MG63 (cell line): ENCODE measurements around the gene MTCP1. TPM values are rescaled to one million over a fixed set of nuclear protein-coding genes. Genes with fewer than 3 reads are reported as not detected.
A peak's percentile ranks its signal among the peaks of the same experiment; 100 is the strongest.

Source experiments
- DNase-seq: peaks from one replicate; pipeline ENCODE4 v3.0.0-alpha.2; 2020
- H3K27me3 ChIP-seq: fragments of 250-450 bp; sonication (Bioruptor Pico); 2 replicates; pipeline ENCODE4 v1.5.1; 2020; ENCODE audit warnings: mild to moderate bottlenecking, moderate library complexity
- H3K36me3 ChIP-seq: fragments of 250-450 bp; sonication (Bioruptor Pico); 2 replicates; pipeline ENCODE4 v1.5.1; 2020; ENCODE audit warnings: mild to moderate bottlenecking, moderate library complexity
- H3K4me3 ChIP-seq: fragments of 250-450 bp; sonication (Bioruptor Pico); 2 replicates; pipeline ENCODE4 v1.5.1; 2020; ENCODE audit warnings: mild to moderate bottlenecking, moderate library complexity
- H3K9me3 ChIP-seq: fragments of 250-450 bp; sonication (Bioruptor Pico); 2 replicates; pipeline ENCODE4 v1.5.1; 2020; ENCODE audit warnings: mild to moderate bottlenecking, moderate library complexity
- total RNA-seq: library from RNA; depleted of rRNA; stranded (reverse); fragments of >200 nt; shearing (Covaris generic); gene quantifications from 2 replicates; pipeline ENCODE4 v1.2.3, GENCODE V29; 2014; ENCODE audit warnings: low replicate concordance

Gene MTCP1
- total RNA-seq, 1 experiment from 2014 or later: 14.6 TPM

DNA sequence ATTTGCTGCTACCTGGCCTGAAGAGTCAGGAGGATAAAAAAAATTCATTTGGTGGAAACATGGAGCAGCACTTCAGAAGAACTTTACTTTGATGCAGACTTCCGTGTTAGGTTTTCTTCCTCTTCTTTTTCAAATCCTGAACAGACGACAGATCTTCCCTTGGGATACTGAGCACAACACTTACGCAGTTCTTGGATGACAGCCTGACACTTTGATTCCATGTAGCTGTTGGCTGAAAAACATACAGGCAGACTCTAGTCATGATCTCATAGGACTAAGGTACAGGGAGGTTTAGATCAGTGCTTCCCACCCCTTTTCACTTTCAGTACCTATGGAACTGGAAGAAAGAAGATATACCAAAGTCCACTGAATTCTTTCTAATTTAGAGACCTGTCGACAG is 9.2 kb downstream of the MTCP1 start:
- H3K27me3 ChIP-seq: no peaks in the 10 kb centered on the region
- no peaks in the 10 kb centered on the region for H3K9me3 ChIP-seq
- no peak overlapping the region for H3K4me3 ChIP-seq
- no peaks in the 10 kb centered on the region; the same call in none of the 2 replicates for H3K36me3 ChIP-seq
- DNase-seq: no peak

DNA sequence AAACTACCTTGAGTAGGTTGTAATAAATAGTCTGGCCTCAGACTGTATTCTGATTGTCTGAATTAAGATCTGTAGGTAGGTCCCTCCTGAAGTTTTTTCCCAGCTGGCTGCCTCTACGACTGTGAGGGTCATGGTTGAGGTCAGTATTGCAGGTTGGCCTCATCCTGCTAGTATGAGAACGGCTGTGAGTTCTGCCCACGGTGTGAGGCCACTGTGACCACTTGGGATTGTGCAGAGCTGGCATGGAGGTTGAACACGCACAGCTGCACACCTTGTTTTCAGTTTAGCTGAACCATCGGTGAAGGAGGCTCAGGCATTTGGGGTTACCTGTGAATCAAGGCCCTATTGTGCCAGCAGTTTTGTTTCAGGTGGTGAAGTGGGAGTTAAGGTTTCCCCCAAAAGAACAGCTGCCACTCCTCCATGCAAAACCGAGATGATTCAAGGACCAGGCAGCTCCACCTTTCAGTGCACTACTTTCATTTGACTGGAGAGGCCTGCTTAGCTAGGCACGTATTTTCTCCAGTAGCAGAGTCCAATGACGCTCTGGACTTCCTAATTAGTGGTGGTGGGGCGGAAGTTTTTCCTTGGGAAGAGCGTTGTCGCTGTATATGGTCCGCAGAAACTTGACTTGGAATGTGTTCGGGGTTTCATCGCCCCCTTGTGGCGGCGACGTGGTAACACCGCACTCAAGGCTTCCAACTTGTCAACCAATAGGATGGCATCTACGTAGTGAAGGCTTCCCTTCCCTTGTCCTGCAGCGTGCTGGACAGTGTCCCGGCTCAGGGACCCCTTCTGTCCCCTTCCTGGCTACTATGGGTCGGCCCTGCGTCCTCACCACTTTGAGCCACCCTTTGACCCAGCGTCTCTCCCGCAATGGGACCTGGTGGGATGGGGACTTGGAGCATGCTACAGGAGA is 13.8 kb downstream of the MTCP1 start:
- H3K36me3 ChIP-seq: no peaks in the 10 kb centered on the region
- no peaks in the 10 kb centered on the region for H3K27me3 ChIP-seq
- no peak overlapping the region for H3K4me3 ChIP-seq
- DNase-seq: peak; percentile 6
- H3K9me3 ChIP-seq: no peaks in the 10 kb centered on the region

DNA sequence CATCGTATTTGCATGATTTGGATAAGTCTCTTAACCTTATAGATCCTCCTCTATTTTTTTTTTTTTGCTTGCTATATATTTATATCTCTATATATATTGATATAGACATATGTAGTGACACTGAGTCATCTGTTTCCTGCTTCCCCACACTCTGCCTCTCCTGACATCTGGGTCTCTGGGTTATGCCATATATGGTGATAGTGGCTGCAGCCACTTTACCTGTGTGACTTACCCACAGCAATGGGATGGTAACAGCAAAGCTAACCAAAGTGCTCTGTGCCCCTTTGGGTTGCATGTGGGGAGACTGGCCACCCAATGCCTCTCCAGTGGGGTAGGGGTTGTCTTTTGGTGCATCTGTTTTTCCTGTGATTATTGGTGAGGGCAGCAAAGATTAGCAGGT is 14.5 kb downstream of the MTCP1 start:
- DNase-seq: no peak
- Histone ChIP-seq H3K27me3 (no peaks in the 10 kb centered on the region), H3K4me3 (no peak overlapping the region), H3K36me3 (no peaks in the 10 kb centered on the region), H3K9me3 (no peaks in the 10 kb centered on the region)

DNA sequence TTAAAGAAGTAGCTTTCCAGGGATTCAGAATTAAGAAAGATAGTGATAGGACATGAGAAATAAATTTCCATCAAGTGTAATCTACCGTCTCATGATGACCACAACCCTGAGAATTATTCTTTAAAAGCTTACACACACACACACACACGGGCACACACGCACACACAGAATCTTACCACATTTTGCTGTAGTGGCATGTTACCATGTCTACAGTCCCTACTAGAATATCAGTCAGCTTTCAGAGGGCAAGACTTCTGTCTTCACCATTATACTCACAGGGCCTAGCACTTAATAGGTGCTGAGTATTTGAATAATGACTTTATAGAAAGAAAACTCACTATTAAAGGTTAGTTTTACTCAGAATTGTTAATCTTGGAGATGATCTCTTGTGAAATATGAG is 15.4 kb downstream of the MTCP1 start:
- Histone ChIP-seq H3K4me3 (no peak overlapping the region), H3K27me3 (no peaks in the 10 kb centered on the region), H3K36me3 (no peaks in the 10 kb centered on the region), H3K9me3 (no peaks in the 10 kb centered on the region)
- DNase-seq: no peak

DNA sequence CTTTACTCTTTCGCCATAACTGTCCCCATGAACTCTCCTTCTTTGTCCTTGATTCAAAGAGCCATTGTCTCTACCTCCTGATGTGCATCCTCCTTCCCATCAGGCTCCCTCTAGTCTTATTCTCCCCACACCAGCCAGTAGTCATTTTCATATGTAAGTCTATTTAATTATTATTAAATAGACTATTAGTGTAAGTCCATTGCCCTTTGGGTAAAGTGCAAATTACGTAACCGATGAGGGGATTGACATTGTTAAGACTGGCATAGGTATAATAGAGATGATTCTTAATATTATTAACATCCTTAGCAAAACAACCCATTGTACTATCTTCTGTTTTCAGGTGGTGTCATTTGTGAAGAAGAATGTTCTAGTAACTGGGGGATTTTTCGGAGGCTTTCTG is 16.7 kb downstream of the MTCP1 start:
- no peak for DNase-seq
- Histone ChIP-seq H3K36me3 (no peaks in the 10 kb centered on the region), H3K27me3 (no peaks in the 10 kb centered on the region), H3K9me3 (no peaks in the 10 kb centered on the region), H3K4me3 (no peak overlapping the region)

DNA sequence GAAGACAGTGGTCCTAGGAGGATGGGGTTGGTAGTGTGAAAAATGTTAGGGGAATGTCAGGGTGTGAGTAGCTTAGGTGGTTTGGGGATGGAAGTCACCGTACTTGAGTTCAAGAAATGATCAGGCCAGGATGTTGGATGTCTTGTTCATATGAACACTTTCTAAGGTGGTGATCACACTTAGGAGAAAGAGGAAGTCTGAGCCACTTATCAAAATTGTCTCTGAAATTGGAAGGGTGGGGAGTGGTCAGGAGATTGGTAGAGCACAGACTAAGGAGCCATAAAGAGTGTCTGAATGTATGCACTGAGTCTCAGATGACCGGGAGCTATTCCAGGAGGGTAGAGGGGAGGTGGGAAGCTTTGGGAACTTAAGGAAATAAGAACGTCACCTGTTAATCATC is 17.3 kb downstream of the MTCP1 start:
- DNase-seq: no peak
- no peak overlapping the region for H3K4me3 ChIP-seq
- H3K36me3 ChIP-seq: no peaks in the 10 kb centered on the region
- H3K27me3 ChIP-seq: no peaks in the 10 kb centered on the region
- H3K9me3 ChIP-seq: no peaks in the 10 kb centered on the region

DNA sequence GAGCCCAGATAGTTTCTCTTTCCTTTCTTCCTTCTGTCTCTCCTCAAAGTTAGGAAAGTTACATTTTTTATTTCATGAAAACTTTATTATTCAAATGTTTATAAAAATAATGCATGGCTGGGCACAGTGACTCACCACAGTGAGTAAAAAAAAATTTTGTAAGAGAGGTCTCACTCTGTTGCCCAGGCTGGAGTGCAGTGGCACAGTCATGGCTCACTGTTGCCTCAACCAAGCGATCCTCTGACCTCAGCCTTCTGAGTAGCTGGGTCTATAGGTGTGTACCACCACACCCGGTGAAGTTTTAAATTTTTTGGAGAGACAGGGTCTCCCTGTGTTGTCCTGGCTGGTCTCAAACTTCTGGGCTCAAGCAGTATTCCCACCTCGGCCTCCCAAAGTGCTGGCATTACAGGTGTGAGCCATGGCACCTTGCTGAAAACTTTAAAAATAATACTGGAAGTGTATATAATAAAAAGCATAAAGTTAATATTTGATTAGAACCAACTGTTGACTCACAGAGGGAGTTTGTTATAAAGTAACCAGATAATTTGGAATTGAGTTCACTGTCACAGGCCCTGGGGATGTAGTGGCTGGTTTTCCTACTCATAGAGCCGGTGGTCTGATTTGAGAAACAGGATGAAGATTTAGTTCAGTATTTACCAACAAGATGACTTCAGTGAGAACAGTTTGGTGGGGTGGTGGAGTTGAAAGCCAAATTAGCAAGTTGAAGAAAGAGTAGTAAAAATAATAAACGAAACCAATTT is 18.0 kb downstream of the MTCP1 start:
- H3K4me3 ChIP-seq: no peak overlapping the region
- no peak for DNase-seq
- no peaks in the 10 kb centered on the region for H3K36me3 ChIP-seq
- H3K9me3 ChIP-seq: no peaks in the 10 kb centered on the region
- no peaks in the 10 kb centered on the region for H3K27me3 ChIP-seq

DNA sequence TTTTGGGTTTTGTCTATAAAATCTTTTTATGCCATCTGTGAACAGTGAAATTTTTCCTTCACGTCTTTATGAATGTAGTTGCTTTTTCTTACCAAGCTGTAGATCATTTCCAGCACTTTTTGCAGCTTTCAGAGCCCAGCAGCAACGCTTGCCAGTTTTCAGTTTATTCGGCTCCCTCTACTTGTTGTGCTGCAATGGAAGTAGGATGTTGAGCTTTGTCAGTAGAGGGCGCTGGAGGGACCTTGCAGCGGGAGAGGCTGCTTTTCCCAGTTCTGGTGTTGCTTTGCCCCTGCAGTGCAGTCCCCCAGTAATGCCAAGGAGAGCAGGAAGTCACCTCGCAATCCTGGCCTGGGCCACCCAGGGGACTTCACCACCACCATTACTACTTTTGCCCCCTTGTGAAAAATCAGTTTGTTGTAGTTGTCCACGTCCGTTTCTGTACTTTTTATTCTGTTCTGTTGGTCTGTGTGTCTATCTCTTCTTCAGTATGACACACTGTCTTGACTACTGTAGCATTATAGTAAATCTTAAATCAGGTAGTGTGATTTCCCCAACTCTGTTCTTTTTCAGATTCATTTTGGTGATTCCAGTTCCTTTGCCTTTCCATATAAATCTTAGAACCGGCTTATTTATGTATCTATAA is 21.8 kb downstream of the MTCP1 start:
- H3K36me3 ChIP-seq: no peaks in the 10 kb centered on the region
- peak; percentile 12 for DNase-seq
- H3K9me3 ChIP-seq: no peaks in the 10 kb centered on the region
- no peaks in the 10 kb centered on the region for H3K27me3 ChIP-seq
- no peak overlapping the region for H3K4me3 ChIP-seq

DNA sequence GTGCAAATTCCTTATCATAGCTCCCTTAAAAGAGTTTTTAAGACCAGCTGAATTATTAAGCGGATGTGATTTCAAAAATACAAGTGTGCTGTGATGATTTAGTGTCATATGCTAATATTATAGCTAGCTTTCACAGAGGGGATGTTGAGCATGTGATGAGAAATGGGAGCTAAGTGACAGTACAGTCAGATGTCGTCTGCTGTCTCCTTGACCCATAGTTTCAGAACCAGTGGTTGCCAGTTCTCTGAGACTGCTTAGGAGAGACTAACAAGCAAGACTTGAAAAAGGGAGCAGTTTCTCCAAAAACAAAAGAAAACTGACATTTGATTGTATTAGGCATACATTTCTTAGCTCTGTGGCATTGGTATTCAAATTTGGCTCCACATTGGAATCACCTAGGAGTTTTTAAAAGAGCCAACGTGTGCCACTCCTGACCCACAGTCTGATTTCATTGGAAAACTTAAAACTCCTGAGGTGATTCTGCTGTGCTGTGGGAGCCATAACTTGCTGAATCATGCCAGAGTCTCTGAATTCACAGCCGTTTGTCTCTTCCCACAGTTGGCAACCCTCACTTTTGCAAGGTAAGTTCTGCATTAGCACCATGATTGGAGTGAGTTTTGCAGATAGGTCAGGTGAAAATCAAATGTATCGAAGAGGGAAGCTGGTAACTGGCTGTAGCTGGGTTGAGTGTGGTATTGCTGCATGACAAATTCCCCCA is 24.0 kb downstream of the MTCP1 start:
- H3K4me3 ChIP-seq: no peak overlapping the region
- no peaks in the 10 kb centered on the region for H3K9me3 ChIP-seq
- H3K36me3 ChIP-seq: no peaks in the 10 kb centered on the region
- no peak for DNase-seq
- no peaks in the 10 kb centered on the region for H3K27me3 ChIP-seq

DNA sequence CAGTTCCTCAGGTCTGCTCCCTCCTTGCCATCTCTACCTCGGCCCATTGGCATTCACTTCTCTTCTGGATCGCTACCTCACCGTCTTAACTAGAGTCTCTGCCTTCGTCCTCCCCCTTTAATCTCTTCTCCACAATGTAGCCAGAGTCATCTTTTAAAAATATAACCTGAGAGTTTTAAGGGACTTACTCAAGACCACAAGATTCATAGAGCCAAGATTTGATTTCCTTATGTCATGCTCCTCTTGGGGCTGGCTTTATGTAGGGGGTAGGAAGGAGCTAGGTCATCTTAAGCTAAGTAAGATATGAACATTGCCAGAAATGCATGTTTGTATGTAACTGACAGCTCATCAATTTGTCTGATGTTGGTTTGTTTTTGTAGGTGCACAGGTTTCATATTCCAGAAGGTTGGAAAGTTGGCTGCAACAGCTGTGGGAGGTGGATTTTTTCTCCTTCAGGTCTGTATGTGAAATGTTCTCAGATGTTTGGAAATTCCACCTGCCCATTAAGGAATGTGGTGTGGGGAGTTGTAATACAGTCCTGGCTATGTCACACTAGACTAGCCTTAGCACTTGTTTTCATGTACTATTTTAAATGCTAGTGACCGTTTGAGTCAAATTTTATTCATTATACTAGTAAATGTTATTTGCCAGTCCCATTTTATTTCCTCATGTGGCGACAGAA is 24.7 kb downstream of the MTCP1 start:
- no peaks in the 10 kb centered on the region for H3K36me3 ChIP-seq
- no peaks in the 10 kb centered on the region for H3K27me3 ChIP-seq
- H3K4me3 ChIP-seq: no peak overlapping the region
- DNase-seq: no peak
- H3K9me3 ChIP-seq: no peaks in the 10 kb centered on the region

DNA sequence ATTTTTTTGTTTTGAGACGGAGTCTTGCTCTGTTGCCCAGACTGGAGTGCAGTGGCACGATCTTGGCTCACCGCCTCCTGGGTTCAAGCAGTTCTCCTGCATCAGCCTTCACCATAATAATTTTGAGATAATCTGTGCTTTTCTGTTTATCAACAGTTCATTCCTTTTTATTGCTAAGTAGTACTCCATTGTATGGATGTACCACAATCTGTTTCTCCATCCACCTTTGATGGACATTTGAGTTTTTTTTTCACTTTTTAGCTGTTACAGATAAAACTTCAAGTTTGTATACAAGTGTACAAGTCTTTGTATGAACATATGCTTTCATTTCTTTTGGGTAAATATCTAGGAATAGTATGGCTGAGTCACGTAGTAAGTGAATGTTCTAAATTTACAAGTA is 35.2 kb downstream of the MTCP1 start:
- Histone ChIP-seq H3K4me3 (no peak overlapping the region), H3K27me3 (no peaks in the 10 kb centered on the region), H3K9me3 (no peaks in the 10 kb centered on the region), H3K36me3 (peaks cover 8% of the 10 kb centered on the region)
- no peak for DNase-seq

DNA sequence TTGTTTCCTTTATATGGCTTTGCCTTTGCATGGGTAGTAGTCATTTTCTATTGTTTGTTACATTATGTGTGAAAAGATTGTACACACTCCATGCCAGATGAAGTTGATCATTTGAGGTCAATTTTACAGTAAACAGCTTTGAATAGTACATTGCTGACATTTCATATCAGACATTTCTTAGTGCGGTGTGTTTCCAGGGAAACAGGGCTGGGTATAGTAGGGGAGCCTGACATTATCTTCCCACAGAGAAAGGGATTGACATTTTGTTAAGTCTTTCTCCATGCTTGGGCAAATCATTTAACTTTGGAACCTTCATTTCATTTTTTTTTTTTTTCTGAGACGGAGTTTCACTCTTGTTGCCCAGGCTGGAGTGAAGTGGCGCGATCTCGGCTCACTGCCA is 39.3 kb downstream of the MTCP1 start:
- Histone ChIP-seq H3K36me3 (peaks cover 8% of the 10 kb centered on the region), H3K4me3 (no peak overlapping the region), H3K9me3 (no peaks in the 10 kb centered on the region), H3K27me3 (no peaks in the 10 kb centered on the region)
- DNase-seq: no peak

DNA sequence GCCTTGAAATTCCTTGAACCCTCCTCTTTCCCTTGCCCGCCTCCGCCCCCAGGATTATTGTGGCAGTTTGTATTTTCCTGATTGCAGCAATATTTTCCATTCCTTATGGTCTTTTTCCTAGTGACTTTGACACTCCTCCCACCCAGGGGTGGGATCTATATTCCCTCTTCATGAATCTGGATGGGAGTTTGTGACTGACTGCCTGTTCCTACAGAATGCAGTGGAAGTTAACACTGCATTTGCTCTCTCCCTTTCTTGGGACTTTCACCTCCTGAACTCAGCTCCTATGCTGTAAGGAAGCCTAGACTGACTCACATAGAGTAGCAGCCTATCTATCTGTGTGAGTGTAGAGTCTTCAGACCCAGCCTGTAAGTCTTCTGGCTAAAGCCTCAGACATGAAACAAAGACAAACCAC is 42.1 kb downstream of the MTCP1 start:
- H3K9me3 ChIP-seq: no peaks in the 10 kb centered on the region
- peaks cover 1% of the 10 kb centered on the region; the same call in 1 of the 2 replicates for H3K36me3 ChIP-seq
- no peaks in the 10 kb centered on the region for H3K27me3 ChIP-seq
- no peak overlapping the region for H3K4me3 ChIP-seq
- DNase-seq: no peak

DNA sequence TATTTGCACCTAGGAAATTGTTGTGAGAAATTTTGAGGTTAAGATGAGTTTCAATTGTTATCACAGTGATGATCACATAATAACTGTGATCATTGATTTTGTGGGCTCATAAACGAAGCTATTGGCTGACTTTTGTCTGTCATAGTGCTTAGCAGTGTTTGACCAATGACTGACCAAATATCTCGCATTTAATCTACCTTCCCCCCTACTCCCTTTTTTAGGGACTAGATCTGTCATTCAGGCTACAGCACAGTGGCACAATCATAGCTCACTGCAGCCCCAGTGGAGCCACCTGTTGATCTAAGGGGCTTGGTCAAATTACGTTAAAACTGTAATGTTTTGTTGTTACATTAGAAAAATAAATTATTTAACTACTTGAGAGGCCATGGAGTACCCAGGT is 42.8 kb downstream of the MTCP1 start:
- H3K9me3 ChIP-seq: no peaks in the 10 kb centered on the region
- H3K27me3 ChIP-seq: no peaks in the 10 kb centered on the region
- peak overlapping the region; percentile 80 for H3K4me3 ChIP-seq
- no peak for DNase-seq
- H3K36me3 ChIP-seq: no peaks in the 10 kb centered on the region

DNA sequence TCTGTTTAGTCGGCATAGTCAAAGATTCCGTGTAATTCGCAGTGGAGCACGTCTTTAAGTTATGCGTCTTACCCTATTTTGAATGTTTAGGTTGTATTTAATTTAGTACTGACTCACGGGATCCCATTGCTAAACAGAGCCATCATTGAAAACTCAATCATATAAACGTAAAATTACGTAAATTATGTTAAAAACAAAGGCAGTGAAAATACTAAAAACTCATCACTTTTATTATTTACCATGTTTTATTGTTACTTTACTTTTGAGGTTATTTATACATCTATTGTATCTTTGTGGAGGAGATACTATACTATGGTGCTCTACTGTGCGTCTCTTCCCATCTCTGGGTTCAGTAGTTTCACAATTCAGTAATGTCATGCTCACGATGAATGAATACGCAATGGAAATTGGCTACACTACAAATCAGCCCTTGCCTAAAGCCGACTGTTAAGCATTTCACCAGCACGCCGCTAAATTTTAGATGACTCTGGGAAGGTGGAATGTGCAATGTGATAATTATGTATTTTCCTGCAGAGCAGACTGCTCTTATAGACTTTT is 43.3 kb downstream of the MTCP1 start:
- no peaks in the 10 kb centered on the region for H3K9me3 ChIP-seq
- H3K27me3 ChIP-seq: no peaks in the 10 kb centered on the region
- peak; percentile 7 for DNase-seq
- H3K4me3 ChIP-seq: peak overlapping the region; percentile 80
- H3K36me3 ChIP-seq: no peaks in the 10 kb centered on the region
